Activated naive CD8-positive, alpha-beta T cell treated with anti-CD3 and anti-CD28 coated beads, Interleukin-2, amount 50 U/mL, for 24 hours (primary cell): ENCODE measurements around the gene ASB18.

Experiments
- ATAC-seq: fragments of 150-1000 bp; cut with Tn5 transposase; one replicate; pipeline ENCODE4 v1.10.0; 2021
- DNase-seq: peaks from one replicate; pipeline ENCODE4 v3.0.0; 2021
- H3K27ac Mint-ChIP-seq: one replicate; pipeline ENCODE4 v1.8.0; 2021; ENCODE audit warnings: mild to moderate bottlenecking, mixed read lengths
- H3K27me3 Mint-ChIP-seq: one replicate; pipeline ENCODE4 v1.8.0; 2021; ENCODE audit warnings: mixed read lengths
- H3K36me3 Mint-ChIP-seq: one replicate; pipeline ENCODE4 v1.8.0; 2021; ENCODE audit warnings: low read depth, mixed read lengths
- H3K4me1 Mint-ChIP-seq: one replicate; pipeline ENCODE4 v1.8.0; 2021; ENCODE audit warnings: mixed read lengths
- H3K4me3 Mint-ChIP-seq: one replicate; pipeline ENCODE4 v1.8.0; 2021; ENCODE audit warnings: mild to moderate bottlenecking, moderate library complexity, mixed read lengths
- H3K9me3 Mint-ChIP-seq: one replicate; pipeline ENCODE4 v1.8.0; 2021; ENCODE audit warnings: mixed read lengths

Gene ASB18

GRCh38 chr2:236215196-236215595 lies 49.0 kb downstream of the ASB18 start:
- Mint-ChIP-seq H3K4me3 (no peak overlapping the region), H3K27ac (no peak overlapping the region), H3K36me3 (no peaks in the 10 kb centered on the region), H3K27me3 (peaks cover 16% of the 10 kb centered on the region), H3K4me1 (no peaks in the 10 kb centered on the region), H3K9me3 (no peaks in the 10 kb centered on the region)
- DNase-seq (no peak), ATAC-seq (no peak)

GRCh38 chr2:236214376-236214995 lies 49.7 kb downstream of the ASB18 start:
- Mint-ChIP-seq H3K9me3 (no peaks in the 10 kb centered on the region), H3K4me1 (no peaks in the 10 kb centered on the region), H3K27me3 (peaks cover 16% of the 10 kb centered on the region), H3K27ac (no peak overlapping the region), H3K4me3 (no peak overlapping the region), H3K36me3 (no peaks in the 10 kb centered on the region)
- DNase-seq (no peak), ATAC-seq (no peak)

GRCh38 chr2:236211296-236211695 lies 52.9 kb downstream of the ASB18 start:
- Mint-ChIP-seq H3K27me3 (peaks cover 15% of the 10 kb centered on the region), H3K9me3 (no peaks in the 10 kb centered on the region), H3K4me1 (no peaks in the 10 kb centered on the region), H3K36me3 (no peaks in the 10 kb centered on the region), H3K27ac (no peak overlapping the region), H3K4me3 (no peak overlapping the region)
- ATAC-seq = no peak
- no peak for DNase-seq

GRCh38 chr2:236210536-236210935 lies 53.7 kb downstream of the ASB18 start:
- no peaks in the 10 kb centered on the region for H3K9me3 Mint-ChIP-seq
- no peak overlapping the region for H3K4me3 Mint-ChIP-seq
- peaks cover 7% of the 10 kb centered on the region for H3K27me3 Mint-ChIP-seq
- no peak for DNase-seq
- H3K4me1 Mint-ChIP-seq = no peaks in the 10 kb centered on the region
- H3K36me3 Mint-ChIP-seq = no peaks in the 10 kb centered on the region
- no peak overlapping the region for H3K27ac Mint-ChIP-seq
- no peak for ATAC-seq

- ATAC-seq (no peak), DNase-seq (no peak)
- H3K9me3 Mint-ChIP-seq = no peaks in the 10 kb centered on the region
- no peak overlapping the region for H3K27ac Mint-ChIP-seq
- no peaks in the 10 kb centered on the region for H3K36me3 Mint-ChIP-seq
- H3K27me3 Mint-ChIP-seq = peaks cover 6% of the 10 kb centered on the region
- H3K4me3 Mint-ChIP-seq = no peak overlapping the region
- H3K4me1 Mint-ChIP-seq = no peaks in the 10 kb centered on the region
Observed at GRCh38 chr2:236209996-236210395, 54.2 kb downstream of the ASB18 start.

- H3K4me3 Mint-ChIP-seq = no peak overlapping the region
- ATAC-seq (no peak), DNase-seq (no peak)
- H3K9me3 Mint-ChIP-seq = no peaks in the 10 kb centered on the region
- no peaks in the 10 kb centered on the region for H3K4me1 Mint-ChIP-seq
- H3K36me3 Mint-ChIP-seq = no peaks in the 10 kb centered on the region
- no peak overlapping the region for H3K27ac Mint-ChIP-seq
- peaks cover 6% of the 10 kb centered on the region for H3K27me3 Mint-ChIP-seq
Observed at GRCh38 chr2:236209535-236209934, 54.7 kb downstream of the ASB18 start.

GRCh38 chr2:236208019-236208926 lies 55.9 kb downstream of the ASB18 start:
- Mint-ChIP-seq H3K27ac (no peak overlapping the region), H3K4me1 (no peaks in the 10 kb centered on the region), H3K4me3 (no peak overlapping the region), H3K9me3 (no peaks in the 10 kb centered on the region), H3K36me3 (no peaks in the 10 kb centered on the region), H3K27me3 (peaks cover 2% of the 10 kb centered on the region)
- ATAC-seq = no peak
- DNase-seq = no peak

- H3K27me3 Mint-ChIP-seq = peaks cover 2% of the 10 kb centered on the region
Observed at GRCh38 chr2:236207472-236207871, 56.7 kb downstream of the ASB18 start.

GRCh38 chr2:236205867-236206645 lies 58.1 kb downstream of the ASB18 start:
- ATAC-seq = no peak

More at GRCh38 chr2:236207472-236207871, 56.7 kb downstream of the ASB18 start:
- H3K4me1 Mint-ChIP-seq = no peaks in the 10 kb centered on the region
- DNase-seq (no peak), ATAC-seq (no peak)
- H3K9me3 Mint-ChIP-seq = no peaks in the 10 kb centered on the region
- H3K4me3 Mint-ChIP-seq = no peak overlapping the region
- H3K36me3 Mint-ChIP-seq = no peaks in the 10 kb centered on the region
- no peak overlapping the region for H3K27ac Mint-ChIP-seq

GRCh38 chr2:236204953-236205352 lies 59.3 kb downstream of the ASB18 start:
- no peak overlapping the region for H3K27ac Mint-ChIP-seq

More at GRCh38 chr2:236205867-236206645, 58.1 kb downstream of the ASB18 start:
- Mint-ChIP-seq H3K27me3 (peaks cover 2% of the 10 kb centered on the region), H3K9me3 (no peaks in the 10 kb centered on the region), H3K4me1 (no peaks in the 10 kb centered on the region), H3K36me3 (no peaks in the 10 kb centered on the region), H3K4me3 (no peak overlapping the region), H3K27ac (no peak overlapping the region)
- no peak for DNase-seq

GRCh38 chr2:236200378-236200777 lies 63.8 kb downstream of the ASB18 start:
- H3K27me3 Mint-ChIP-seq = peaks cover 2% of the 10 kb centered on the region
- ATAC-seq (no peak), DNase-seq (no peak)
- H3K4me1 Mint-ChIP-seq = no peaks in the 10 kb centered on the region
- no peaks in the 10 kb centered on the region for H3K36me3 Mint-ChIP-seq
- no peaks in the 10 kb centered on the region for H3K9me3 Mint-ChIP-seq
- H3K4me3 Mint-ChIP-seq = no peak overlapping the region
- no peak overlapping the region for H3K27ac Mint-ChIP-seq

More at GRCh38 chr2:236204953-236205352, 59.3 kb downstream of the ASB18 start:
- Mint-ChIP-seq H3K36me3 (no peaks in the 10 kb centered on the region), H3K4me3 (no peak overlapping the region), H3K9me3 (no peaks in the 10 kb centered on the region), H3K4me1 (no peaks in the 10 kb centered on the region), H3K27me3 (peaks cover 2% of the 10 kb centered on the region)
- ATAC-seq = no peak
- DNase-seq = no peak

GRCh38 chr2:236196366-236196765 lies 67.8 kb downstream of the ASB18 start:
- Mint-ChIP-seq H3K4me1 (no peaks in the 10 kb centered on the region), H3K27me3 (peaks cover 2% of the 10 kb centered on the region), H3K4me3 (no peak overlapping the region), H3K36me3 (no peaks in the 10 kb centered on the region), H3K9me3 (no peaks in the 10 kb centered on the region), H3K27ac (no peak overlapping the region)
- DNase-seq = no peak
- ATAC-seq = no peak

GRCh38 chr2:236195726-236196125 lies 68.5 kb downstream of the ASB18 start:
- Mint-ChIP-seq H3K9me3 (no peaks in the 10 kb centered on the region), H3K36me3 (no peaks in the 10 kb centered on the region), H3K4me1 (no peaks in the 10 kb centered on the region), H3K27ac (no peak overlapping the region), H3K4me3 (no peak overlapping the region), H3K27me3 (peaks cover 2% of the 10 kb centered on the region)
- ATAC-seq = no peak
- no peak for DNase-seq

- Mint-ChIP-seq H3K36me3 (no peaks in the 10 kb centered on the region), H3K27me3 (peaks cover 2% of the 10 kb centered on the region), H3K9me3 (no peaks in the 10 kb centered on the region), H3K4me1 (no peaks in the 10 kb centered on the region), H3K4me3 (no peak overlapping the region), H3K27ac (no peak overlapping the region)
- DNase-seq = no peak
- no peak for ATAC-seq
Observed at GRCh38 chr2:236194786-236195185, 69.4 kb downstream of the ASB18 start.
